Measurements from ENCODE around the gene RND1.
A peak's percentile ranks its signal among the peaks of the same experiment; 100 is the strongest.

The RND1 gene

DNA sequence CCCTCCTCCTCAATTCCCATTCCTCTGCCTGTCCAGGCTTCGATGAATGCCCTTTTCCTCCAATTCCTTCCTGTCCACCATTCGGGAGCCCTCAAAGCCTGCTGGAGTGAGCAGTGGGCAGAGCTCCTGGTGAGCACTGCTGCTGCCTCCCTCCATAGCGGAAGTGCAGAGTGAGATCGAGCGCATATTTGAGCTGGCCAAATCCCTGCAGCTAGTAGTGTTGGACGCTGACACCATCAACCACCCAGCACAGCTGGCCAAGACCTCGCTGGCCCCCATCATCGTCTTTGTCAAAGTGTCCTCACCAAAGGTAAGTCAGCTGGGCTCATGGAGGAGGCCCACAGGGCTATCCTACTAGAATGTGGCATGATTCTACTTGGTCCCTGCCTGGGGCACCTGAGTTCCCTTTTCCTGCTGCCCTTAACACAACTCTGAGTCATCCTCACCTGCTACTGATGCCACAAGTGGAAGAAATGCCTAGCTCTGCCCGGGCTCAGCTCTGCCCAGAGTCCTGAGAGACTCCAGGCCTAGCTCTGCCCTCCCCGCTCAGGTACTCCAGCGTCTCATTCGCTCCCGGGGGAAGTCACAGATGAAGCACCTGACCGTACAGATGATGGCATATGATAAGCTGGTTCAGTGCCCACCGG, 39.3 kb downstream of the RND1 start:
- DNase-seq, result no peak

DNA sequence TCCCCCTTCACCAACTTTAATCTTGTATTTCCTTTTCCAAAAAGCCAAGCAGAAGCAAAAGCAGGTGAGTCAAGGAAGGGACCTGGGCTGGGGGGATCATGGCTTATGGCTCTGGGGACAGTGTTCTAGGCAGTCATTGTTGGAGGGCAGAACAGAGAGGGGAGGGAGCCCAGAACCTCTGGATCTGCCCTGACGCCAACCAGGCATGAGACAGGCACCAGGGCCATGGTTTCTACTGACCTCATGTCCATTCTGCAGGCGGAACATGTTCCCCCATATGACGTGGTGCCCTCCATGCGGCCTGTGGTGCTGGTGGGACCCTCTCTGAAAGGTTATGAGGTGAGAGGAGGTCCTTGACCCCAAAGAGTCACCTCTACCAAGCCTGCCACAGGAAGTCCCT, 40.8 kb downstream of the RND1 start:
- DNase-seq, result no peak

DNA sequence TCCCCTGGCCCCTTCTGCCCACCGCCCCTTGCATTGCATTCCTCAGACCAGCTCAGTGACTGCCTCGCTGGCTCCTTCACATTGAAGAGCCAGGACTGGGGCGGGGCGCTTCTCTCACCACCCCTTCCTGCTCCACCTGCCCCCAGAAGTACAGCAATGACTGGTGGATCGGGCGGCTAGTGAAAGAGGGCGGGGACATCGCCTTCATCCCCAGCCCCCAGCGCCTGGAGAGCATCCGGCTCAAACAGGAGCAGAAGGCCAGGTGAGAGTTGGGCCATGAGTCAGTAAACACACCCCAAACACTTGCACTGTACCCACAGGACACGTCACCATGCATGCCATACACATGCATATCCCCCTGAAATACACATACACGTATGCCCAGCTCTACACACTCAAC, 41.6 kb downstream of the RND1 start:
- no peak for DNase-seq

DNA sequence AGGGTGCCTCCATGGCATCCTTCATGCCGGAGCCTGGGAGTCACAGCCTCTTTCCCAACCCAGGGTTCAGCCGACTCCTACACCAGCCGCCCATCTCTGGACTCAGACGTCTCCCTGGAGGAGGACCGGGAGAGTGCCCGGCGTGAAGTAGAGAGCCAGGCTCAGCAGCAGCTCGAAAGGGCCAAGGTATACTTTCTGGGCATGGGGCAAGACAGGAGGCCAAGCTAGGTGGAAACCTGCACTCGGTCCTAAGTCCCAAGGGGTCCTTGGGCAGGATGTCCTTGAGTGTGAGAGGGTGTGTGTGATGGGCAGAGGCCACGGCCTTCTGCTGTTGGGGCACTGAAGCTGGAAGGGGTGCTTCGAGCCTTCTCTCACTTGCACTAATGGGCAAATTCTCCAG, 42.4 kb downstream of the RND1 start:
- DNase-seq, result no peak

DNA sequence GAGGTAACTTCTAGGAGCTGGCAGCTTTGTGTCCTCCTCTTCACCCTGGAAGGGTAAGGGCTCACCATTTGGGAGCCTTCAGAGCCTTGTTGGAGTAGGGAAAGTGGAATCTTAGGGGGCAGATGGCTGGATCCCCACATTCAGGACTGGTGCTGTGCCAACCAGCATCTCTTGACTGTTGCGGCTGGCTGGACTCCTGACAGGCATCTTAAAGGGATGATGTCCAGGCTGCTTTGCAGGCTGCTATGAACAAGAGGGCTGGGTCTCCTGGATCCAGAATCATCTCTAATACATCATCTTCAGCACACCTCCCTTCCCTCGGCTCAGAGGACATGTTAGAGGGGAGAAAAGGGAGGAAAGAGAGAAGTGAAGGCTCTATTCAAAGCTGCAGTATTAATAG, 43.0 kb downstream of the RND1 start:
- DNase-seq, result no peak

DNA sequence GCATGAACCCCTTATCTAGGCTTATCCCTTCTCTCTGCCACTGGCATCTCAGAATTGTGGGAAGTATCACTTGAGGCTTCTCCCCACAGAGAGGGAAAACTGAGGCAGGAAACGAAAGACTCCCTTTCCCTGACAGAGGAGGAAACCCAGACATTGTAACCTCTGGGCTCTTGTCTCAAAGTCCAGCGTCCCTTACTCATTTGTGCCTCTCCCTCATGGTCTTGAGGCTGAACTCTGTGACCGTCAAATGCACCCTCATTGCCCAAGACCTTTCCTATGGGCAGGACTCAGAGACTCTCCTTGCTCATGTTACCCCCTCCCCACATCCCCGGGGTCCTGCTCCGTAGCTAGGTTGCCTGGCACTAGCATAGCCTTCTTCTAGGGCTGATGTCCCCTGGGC, 43.5 kb downstream of the RND1 start:
- DNase-seq, result no peak

DNA sequence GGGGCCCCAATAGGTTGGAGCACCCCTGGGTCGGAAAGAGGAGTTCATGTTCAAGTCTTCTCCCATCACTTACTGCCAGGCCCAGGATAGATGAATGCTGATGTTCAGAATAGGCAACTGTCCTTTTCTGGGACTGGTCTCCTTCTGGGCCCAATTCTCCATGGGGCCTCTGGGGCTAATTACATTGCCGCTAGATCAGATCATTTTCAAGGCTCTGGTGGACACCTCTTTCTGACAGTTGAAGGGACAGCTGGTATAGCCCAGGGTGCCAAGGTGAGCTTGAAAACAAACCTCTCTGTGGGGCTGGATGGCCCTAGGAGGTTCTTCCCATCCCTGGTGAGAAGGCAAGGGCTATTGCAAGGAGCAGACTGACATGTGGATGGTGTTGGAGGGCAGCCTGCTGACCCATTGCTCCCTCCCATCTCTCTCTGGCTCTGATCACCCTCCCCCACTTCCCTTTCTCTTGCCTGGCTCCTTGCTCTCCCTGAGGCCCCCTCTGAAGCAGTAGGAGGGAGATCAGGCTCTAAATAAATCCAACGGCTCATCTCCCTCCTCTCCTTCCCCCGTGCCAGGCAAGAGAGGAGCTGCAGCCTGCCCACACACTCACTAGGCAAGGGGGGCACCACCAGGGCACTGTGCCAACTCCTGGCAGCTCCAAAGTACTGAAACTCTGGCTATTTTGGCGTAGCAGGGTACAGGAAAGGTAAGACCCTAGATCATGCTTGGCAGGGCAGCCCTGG, 45.5 kb downstream of the RND1 start:
- no peak for DNase-seq

DNA sequence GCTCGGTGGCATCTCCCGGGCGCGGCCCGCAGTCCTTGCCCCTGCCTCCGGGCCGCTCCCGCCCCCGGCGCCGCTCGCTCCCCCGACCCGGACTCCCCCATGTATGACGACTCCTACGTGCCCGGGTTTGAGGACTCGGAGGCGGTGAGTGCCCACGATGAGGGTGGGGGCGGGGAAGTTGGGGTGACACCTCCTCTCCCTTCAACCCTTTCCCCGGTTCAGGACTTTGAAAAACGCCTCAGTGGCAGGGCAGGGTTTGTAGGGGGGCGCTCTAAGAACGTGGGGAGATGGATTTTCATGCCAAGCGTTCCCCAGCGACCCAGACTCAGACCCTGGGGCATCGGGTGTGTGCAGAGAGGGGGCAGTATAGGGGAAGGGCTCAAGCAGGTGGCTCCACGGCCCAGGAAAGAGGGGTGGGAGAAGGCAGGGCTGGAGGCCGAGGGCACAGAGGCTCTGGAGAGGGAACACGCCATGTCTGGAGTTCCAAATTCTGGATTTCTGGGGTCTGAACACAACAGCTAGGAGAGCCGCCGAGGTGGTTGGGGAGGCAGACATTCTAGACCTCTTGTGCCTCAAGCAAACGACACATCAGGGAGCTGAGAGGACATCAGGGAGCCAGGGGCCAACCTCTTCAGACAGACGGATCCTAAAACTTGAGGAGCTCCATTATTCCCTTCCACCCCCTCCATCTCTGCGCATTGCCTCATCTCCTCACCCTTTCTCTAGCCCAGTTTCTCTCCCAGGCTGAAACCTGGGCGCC, 46.7 kb downstream of the RND1 start:
- DNase-seq, result no peak

DNA sequence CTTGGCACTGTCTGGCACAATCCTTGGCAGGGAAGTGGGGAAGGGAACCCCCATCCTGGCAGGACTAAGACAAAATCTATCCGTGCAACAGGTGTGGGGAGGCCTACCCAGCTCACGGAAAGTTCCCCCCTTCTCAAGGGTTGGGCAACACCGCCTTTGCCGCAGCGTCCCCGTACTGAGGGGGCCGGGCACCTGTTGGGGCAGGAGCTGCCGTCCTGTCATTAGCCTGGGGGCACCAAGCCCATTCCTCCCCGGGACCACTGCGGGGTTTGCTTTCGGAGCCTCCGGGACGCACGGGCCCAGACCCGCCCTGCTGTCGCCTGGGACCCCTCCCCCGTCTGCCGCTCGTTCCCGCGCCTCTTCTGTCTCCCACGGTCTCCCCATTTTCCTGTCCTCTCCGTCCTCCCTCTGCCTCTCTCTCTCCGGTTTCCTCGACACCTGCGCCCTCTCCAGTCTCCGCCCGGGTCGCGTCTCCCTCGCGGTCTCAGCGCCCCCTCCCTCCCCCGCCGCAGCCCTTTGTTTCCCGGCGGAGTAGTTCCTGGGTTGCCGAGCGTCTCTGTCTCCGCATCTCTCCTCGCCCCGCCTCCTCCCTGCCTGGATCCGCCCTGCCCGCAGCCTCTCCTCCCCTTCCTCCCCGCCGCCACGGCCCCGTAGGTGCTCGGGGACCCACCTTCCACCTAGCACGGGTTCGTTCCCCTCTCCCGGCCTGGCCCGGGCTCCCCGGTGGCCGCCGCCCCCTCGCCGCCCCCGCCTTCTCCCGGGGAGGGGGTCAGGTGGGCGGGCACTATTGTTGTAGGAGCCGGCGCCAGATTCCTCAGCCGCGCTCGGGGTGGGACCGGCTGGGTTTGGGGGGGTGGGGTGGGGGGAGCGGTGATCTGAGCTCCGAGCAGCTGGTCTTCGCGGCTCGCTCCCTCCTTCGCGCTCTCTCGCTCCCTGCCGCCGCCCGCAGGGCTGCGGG, 47.5 kb downstream of the RND1 start, which contains the start of gene CACNB3:
Gene CACNB3 (plus strand): TSS at position 624 of the 958 bp plus-strand sequence. CDS start 434 bp downstream, outside the sequence.
- DNase-seq, result peak; percentile 17 to 27

DNA sequence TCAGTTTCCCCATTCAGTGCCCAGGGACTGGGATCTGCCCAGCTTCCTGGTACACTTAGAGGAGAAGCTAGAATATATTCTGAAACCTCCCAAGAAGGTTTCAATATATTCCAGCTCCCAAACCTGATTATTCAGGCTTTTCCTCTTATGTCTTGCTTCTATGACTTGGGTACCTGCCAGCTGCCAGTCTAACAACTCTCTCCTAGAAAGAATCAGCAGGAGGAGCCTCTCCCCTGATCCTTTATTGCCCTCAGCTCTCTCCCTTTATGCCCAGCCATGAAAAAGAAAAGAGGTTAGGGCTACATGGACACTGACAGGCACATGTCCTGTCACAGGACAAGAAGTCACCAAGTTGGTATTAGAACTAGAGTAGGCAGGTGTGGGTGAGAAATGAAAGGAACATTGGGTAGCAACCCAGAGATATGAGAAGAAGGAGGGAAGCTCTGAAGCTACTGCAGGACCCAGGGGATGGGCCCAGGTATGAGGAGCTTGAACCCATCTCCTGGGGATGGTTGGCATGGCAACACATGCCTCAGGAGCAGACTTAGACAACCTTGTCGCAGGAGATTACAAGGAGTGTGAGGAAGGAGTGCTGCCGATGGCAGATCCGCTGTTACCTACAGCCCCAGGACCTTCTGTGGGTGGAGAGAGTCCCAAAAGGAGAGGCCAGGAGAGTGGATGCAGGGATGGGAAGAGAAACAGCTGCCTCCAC, 49.4 kb downstream of the RND1 start:
- DNase-seq, result no peak

DNA sequence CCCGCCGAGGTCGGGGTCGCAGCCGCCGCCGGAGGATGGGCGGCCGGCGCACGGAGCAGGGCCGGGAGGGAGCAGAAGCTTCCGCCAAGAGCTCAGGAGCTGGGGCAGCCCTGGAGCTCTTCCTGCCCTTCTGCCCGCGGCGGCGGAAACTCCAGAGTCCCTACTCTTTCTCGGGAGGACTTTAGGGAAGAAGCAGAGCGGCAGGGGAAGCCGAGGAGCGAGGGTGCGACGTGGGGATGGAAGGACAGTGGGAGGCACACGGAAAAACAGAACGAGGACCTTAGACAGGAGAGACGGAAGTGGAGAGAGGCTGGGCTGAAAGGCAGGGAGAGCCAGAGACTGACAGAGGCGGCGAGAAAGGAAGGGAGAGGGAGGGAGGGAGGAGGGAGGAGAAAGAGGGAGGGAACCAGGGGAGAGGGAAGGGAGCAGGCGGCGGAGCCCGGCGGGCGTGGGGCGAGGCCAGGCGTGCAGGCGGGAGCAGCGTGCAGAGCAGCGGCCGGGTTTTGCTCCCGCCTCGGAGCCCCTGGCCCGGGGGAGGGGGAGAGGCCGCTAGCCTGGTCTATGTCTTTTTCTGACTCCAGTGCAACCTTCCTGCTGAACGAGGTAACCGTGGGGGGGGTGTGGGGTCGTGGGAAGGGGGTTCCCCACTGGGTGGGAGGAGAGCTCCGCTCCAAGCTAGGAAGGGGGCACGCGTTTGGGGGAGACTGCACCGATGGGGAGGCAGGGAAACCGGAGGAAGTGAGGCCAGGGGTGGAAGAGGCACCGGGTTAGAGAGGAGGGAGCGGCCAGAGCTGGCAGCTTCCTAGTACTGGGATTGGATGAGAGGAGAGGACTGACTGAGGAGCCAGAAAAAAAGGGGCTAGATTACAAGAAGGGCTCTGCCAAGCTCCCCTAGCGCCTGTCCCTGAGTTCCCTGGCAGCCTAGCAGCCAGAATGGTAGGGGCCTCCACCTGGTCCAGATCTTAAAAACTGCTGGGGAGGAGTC, 50.3 kb downstream of the RND1 start:
- DNase-seq, result peak; percentile 75 to 78

DNA sequence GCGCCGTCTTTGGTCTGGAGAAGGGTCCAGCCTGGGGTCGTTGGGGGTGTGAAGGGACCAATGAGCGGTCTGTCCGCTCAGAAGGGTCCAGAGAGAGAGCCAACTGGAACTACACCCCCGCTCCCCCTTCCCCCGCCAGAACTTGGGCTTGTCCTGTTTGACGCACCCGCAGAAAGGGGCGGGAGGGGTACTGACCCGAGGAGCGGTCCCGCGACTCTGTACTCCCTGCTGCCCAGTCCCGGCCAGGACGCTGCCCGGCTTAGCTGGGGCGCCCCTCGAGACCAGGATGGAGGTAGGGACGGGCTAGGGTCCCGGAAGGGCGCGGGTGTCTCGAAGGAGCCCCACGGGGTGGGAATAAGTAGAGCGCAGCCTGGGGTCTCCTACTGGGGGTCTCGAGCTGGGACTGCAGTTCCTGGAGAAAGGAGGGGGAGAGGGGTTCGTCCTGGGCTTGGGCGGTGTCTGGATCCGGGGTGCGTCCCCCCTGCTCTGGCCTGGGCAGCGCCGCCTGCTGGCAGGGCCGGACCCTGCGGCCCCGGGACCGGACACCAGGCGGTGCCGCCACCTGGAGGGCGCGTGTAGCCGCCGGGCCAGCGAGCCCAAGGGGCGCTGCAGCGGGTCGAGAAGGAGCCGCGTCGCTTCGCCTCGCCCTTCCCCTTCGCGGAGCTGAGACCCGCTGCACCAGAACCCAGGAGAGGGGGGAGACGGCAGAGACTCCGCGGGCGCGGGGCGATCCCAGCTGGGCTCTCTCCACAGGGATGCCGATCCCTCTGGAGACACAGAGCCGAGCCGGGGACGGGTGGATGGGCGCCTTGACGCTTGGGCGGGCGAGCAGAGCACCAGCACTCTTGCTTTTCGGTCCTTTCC, 51.2 kb downstream of the RND1 start:
- peak; percentile 53 to 67 for DNase-seq

DNA sequence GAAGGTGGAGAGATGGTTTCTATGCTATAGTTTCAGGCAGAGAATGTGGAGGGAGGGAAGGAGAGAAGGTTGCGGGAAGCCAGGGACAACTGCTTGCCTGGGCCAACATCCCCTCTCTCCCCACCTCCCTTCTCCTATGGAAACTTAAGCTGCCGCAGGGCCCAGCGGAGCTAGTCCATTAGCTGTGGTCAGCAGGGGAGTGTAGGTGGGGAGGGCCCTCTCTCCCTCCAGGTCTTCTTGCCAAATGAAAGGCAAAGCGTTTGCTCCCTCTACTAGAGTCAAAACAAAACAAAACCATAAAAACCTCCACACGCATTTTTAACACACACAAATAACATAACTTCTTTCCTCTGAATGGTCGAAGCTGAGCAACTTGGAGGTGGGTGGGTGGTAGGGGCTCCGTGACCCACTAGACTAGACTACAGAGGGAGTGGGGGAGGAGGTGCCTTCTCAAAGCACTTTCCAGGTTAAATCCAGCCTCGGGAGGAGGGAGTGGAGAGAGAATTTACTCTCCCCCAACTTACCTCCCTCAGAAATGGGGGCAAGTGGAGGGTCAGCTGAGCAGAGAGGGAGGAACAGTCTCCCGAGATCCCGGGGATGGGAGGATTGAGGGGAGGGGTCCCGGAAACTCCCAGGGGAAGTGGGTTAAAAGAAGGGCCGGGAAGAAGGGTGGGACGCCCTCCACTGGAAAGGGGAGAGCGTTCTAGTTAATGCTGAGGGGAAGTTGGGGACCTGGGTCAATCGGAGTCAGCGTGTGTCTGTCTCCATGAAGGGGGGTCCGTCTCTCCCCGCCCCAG, 52.0 kb downstream of the RND1 start:
- DNase-seq, result peak in 1 of 2 experiments; percentile 15

DNA sequence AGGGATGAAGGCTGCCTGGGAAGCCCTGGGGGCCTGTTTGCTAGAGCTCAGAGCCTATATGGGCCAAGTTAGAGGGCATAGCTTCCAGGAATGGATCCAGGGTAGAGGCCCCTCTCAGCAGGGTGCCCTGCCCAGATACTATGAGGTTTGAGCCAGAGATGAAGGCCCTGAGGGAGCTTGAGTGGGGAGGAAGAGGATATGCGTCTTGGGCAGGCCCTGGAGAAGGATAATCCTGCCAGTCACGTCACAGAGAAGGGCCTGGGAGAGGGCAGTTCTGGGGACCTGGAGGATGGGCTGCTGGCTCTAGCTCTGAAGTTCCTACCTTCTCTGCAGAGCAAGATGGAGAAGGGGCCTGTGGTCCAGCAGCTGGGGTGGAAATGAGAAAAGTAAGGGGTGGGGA, 53.3 kb downstream of the RND1 start:
- DNase-seq, result no peak

DNA sequence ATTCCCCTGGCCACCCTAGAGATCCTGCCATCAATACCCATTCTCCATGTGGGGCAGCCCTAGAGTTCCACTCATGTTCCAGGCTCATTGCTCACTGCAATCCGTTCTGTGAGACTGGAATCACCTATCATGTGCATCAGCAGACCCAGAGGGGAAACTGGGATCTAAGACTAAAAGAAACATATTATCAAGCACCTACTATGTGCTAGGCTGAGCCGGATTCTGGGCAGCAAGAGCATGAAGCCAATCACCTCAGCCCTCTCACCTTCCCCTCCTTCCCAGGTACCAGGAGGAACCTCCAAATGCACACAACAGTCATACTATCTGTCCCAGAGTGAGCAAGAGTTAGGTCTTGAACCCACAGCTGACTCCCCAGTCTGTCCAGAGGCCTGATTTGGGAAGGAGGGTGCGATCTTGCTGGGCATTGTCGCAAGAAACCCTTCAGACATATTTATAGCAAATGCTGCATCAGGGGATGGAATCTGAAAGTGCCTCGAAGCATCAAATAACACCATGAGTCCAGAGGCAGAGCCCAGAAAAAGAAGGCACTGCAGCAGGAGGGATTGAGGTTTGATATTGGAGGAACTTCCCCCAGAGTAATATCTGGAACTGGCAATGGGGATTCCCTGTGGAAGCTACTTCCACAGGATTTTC, 54.1 kb downstream of the RND1 start:
- no peak for DNase-seq

DNA sequence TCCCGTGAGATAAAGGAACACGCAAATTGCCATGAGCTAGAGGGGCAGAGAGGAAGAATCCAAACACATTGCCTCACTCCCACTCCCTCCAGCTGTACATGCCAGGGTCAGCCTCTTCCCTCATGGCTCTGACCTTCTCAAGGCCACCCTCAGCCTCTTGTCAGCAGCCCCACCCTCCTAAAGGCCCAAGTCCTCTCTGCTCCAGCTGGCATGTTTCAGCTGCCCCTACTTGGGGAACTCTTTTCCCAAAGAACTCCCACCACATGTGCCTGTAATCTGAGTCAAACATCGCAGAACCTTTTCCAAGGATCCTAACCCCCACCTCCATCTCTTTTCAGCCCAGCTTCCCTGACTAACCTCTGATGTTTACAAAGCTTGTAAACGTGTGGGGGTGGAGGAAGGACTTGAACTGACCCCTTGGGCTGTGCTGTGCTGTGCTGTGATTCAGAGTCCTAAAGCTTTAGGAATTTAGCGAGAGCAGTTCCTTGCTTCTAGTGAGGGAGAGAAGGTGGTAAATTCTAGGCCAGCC, 54.7 kb downstream of the RND1 start:
- DNase-seq, result no peak

DNA sequence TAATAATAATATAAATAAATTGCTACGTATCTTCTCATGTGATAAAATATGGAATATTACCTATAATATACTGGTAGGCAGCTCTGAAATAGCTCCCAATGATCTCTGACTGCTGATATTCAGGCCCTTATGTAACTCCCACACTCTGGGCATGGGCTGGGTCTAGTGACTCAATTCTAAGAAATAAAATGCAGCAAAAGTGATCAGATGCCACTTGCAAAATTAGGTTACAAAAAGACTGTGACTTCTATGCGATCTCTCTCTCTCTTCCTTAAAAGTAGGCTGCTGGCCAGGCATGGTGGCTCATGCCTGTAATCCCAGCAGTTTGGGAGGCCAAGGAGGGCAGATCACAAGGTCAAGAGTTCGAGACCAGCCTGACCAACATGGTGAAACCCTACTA, 57.7 kb downstream of the RND1 start:
- no peak for DNase-seq

Data from AML-193 (cell line).